ENCODE measurements around the gene CMC1. TPM values are rescaled to one million over a fixed set of nuclear protein-coding genes. Genes with fewer than 3 reads are reported as not detected.

Gene CMC1
- total RNA-seq, 1 donor from 2014 or later, result 11.8 TPM

DNA sequence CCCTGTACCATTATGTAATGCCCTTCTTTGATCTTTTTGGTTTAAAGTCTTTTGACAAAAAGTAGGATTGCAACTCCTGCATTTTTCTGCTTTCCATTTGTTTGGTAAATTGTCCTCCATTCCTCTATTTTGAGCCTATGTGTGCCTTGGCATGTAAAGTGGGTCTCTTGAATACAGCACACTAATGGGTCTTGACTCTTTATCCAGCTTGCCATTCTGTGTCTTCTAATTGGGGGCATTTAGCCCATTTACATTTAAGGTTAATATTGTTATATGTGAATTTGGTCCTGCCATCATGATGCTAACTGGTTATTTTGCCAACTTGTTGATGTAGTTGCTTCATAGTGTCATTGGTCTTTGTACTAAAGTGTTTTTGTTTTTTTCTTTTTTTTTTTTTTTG lies 32.4 kb downstream of the CMC1 start:
- no peak overlapping the region for H3K4me3 Mint-ChIP-seq (ENCODE audit: unreplicated experiment)
- TF ChIP-seq, protein P1, sequence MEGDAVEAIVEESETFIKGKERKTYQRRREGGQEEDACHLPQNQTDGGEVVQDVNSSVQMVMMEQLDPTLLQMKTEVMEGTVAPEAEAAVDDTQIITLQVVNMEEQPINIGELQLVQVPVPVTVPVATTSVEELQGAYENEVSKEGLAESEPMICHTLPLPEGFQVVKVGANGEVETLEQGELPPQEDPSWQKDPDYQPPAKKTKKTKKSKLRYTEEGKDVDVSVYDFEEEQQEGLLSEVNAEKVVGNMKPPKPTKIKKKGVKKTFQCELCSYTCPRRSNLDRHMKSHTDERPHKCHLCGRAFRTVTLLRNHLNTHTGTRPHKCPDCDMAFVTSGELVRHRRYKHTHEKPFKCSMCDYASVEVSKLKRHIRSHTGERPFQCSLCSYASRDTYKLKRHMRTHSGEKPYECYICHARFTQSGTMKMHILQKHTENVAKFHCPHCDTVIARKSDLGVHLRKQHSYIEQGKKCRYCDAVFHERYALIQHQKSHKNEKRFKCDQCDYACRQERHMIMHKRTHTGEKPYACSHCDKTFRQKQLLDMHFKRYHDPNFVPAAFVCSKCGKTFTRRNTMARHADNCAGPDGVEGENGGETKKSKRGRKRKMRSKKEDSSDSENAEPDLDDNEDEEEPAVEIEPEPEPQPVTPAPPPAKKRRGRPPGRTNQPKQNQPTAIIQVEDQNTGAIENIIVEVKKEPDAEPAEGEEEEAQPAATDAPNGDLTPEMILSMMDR (IDR thresholded peaks at IDR 0.05), result no peak
- no peak overlapping the region for H3K27ac Mint-ChIP-seq (ENCODE audit: unreplicated experiment)
- DNase-seq (ENCODE audit: extremely low spot score, unreplicated experiment), result no peak
- H3K27me3 Mint-ChIP-seq (ENCODE audit: unreplicated experiment), result no peaks in the 10 kb centered on the region
- peaks cover 49% of the 10 kb centered on the region for H3K36me3 Mint-ChIP-seq (ENCODE audit: unreplicated experiment)
- H3K4me1 Mint-ChIP-seq (ENCODE audit: unreplicated experiment), result no peaks in the 10 kb centered on the region
- H3K9me3 Mint-ChIP-seq (ENCODE audit: unreplicated experiment), result peaks cover 26% of the 10 kb centered on the region

DNA sequence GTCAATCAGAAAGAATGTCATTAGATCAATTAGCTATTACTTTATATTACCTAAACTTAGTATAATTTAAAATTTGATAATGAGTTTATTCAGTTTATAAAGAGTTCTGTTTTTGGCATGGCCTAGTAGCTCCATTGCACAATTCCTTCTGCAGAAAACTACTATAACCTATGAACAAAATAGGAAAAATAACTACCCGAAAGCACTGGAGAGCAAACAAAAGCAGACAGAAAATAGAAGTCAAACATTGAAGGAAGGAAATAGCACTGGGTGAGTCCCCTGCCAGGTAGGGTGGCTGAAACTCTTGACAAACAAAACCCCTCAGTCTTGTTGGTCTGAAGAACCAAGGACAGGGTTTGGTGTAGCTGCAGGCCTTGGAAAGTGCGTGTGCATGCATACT lies 37.5 kb downstream of the CMC1 start:
- no peaks in the 10 kb centered on the region for H3K4me1 Mint-ChIP-seq (ENCODE audit: unreplicated experiment)
- no peak for DNase-seq (ENCODE audit: extremely low spot score, unreplicated experiment)
- TF ChIP-seq, protein P1 (IDR thresholded peaks at IDR 0.05), result no peak
- no peak overlapping the region for H3K27ac Mint-ChIP-seq (ENCODE audit: unreplicated experiment)
- H3K36me3 Mint-ChIP-seq (ENCODE audit: unreplicated experiment), result peaks cover 15% of the 10 kb centered on the region
- H3K9me3 Mint-ChIP-seq (ENCODE audit: unreplicated experiment), result peaks cover 10% of the 10 kb centered on the region
- no peak overlapping the region for H3K4me3 Mint-ChIP-seq (ENCODE audit: unreplicated experiment)
- H3K27me3 Mint-ChIP-seq (ENCODE audit: unreplicated experiment), result no peaks in the 10 kb centered on the region

DNA sequence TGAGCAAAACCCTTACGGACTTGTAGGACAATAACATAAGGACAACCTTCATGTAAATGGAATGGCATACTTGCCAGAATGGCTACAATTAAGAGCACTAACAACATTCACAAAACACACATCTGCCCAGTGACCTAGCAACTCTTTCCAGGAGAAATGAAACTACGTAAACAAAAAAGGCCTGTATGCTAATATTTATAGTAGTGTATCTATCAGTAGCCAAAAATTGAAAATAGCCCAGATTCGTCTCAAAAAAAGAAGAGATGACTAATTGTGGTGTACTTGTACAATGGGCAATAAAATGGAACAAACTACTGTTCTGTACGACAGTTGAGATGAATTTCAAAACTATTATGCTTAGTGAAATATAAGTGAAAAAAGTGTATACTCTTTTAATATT lies 38.4 kb downstream of the CMC1 start:
- Mint-ChIP-seq H3K36me3 (ENCODE audit: unreplicated experiment) (peaks cover 10% of the 10 kb centered on the region), H3K4me1 (ENCODE audit: unreplicated experiment) (no peaks in the 10 kb centered on the region), H3K9me3 (ENCODE audit: unreplicated experiment) (peaks cover 4% of the 10 kb centered on the region), H3K27ac (ENCODE audit: unreplicated experiment) (no peak overlapping the region), H3K4me3 (ENCODE audit: unreplicated experiment) (no peak overlapping the region), H3K27me3 (ENCODE audit: unreplicated experiment) (no peaks in the 10 kb centered on the region)
- TF ChIP-seq, protein P1 (IDR thresholded peaks at IDR 0.05), result no peak
- DNase-seq (ENCODE audit: extremely low spot score, unreplicated experiment), result no peak

DNA sequence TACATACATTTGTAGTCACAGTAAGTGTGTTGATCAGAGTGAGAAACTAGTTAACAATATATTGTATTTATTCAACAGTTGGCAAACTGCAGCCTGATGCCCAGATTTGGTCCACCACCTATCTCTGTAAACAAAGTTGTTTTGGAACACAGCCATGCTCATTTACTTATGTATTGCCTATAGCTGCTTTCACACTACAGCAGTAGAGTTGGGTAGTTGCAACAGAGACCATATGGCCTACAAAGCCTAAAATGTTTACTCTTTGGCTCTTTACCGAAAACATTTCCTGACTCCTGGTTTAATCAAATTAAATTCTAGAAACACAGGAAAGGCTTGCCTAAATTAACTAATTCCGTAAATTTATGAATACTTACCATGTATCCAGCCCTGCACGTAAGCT lies 39.4 kb downstream of the CMC1 start:
- Mint-ChIP-seq H3K4me1 (ENCODE audit: unreplicated experiment) (no peaks in the 10 kb centered on the region), H3K27me3 (ENCODE audit: unreplicated experiment) (no peaks in the 10 kb centered on the region), H3K4me3 (ENCODE audit: unreplicated experiment) (no peak overlapping the region), H3K27ac (ENCODE audit: unreplicated experiment) (no peak overlapping the region), H3K9me3 (ENCODE audit: unreplicated experiment) (no peaks in the 10 kb centered on the region), H3K36me3 (ENCODE audit: unreplicated experiment) (peaks cover 4% of the 10 kb centered on the region)
- TF ChIP-seq, protein P1 (IDR thresholded peaks at IDR 0.05), result no peak
- DNase-seq (ENCODE audit: extremely low spot score, unreplicated experiment), result no peak

DNA sequence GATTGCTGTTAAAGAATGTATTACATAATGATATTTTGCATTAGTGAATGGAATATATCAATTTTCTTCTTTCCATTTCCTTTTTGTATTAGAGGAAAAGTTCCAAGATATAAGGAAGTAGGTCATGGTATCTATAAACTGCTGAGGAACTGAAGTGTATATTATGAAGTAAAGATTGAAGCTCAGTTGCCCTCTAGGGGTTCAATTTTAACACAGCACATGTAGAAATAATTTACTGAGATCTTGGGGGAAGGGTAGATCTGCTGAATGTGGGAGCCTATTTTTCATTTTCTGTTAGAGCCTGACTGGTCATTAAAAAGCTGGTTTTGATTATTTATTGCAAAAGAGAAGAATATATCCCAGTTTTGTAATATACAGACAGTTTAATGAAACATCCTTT lies 45.2 kb downstream of the CMC1 start:
- DNase-seq (ENCODE audit: extremely low spot score, unreplicated experiment), result no peak
- Mint-ChIP-seq H3K4me3 (ENCODE audit: unreplicated experiment) (no peak overlapping the region), H3K9me3 (ENCODE audit: unreplicated experiment) (no peaks in the 10 kb centered on the region), H3K36me3 (ENCODE audit: unreplicated experiment) (peaks cover 1% of the 10 kb centered on the region), H3K27ac (ENCODE audit: unreplicated experiment) (no peak overlapping the region), H3K4me1 (ENCODE audit: unreplicated experiment) (peaks cover 3% of the 10 kb centered on the region), H3K27me3 (ENCODE audit: unreplicated experiment) (no peaks in the 10 kb centered on the region)
- TF ChIP-seq, protein P1 (IDR thresholded peaks at IDR 0.05), result peak; percentile 67
